H1 (cell line): Measurements from ENCODE around the gene ZNF555. TPM values are rescaled to one million over a fixed set of nuclear protein-coding genes. Genes with fewer than 3 reads are reported as not detected.

Experiments used
- BACH1 ChIP-seq: IDR thresholded peaks from 2 replicates; pipeline ENCODE4 v1.6.1; 2012; ENCODE audit warnings: low read length, improper control_type of control experiment
- FOSL1 ChIP-seq: IDR thresholded peaks from 2 replicates; pipeline ENCODE4 v1.6.1; 2011; ENCODE audit warnings: mild to moderate bottlenecking, low read depth, low read length, moderate library complexity; ENCODE audit not compliant: insufficient read depth
- KDM1A ChIP-seq: fragments of 200-600, 300-600 bp; sonication (generic); IDR thresholded peaks from 2 replicates; pipeline ENCODE4 v1.7.1; 2016; ENCODE audit warnings: mild to moderate bottlenecking, low read length, borderline replicate concordance
- SUZ12 ChIP-seq: fragments of 200-600 bp; sonication (generic); IDR thresholded peaks from 2 replicates; pipeline ENCODE4 v1.6.1; 2012; ENCODE audit warnings: mild to moderate bottlenecking, inconsistent platforms, low read length, moderate library complexity, mixed read lengths
- YY1 ChIP-seq: IDR thresholded peaks from 2 replicates; pipeline ENCODE4 v1.6.1; 2011; ENCODE audit warnings: low read depth, mild to moderate bottlenecking, low read length
- polyA plus RNA-seq, 7 experiments: library from polyadenylated mRNA; depleted of rRNA in 3 of 7; stranded (reverse) in 5 of 7; unstranded in 2 of 7; fragments of >200 nt in 5 of 7; fragments of 200-250 nt in 2 of 7; gene quantifications; 1 replicate in 5 of 7; 2 replicates in 1 of 7; 4 replicates in 1 of 7; pipeline versions ENCODE4 v1.2.1 to v1.2.3, GENCODE V29; 2011 to 2013; ENCODE audit warnings: missing spikeins in 2 of 7, mixed read lengths in 2 of 7
- total RNA-seq: library from RNA; stranded (reverse); fragmentation: NEBNext Ultra II Directional; extraction: Animal tissue kit (Norgen Biotek cat#: 25700); gene quantifications from 2 replicates; pipeline ENCODE4 v1.2.1, GENCODE V29; 2021

The ZNF555 gene
- total and polyA plus RNA-seq, 2 of the 8 experiments (the other 6 are each of a cell fraction or from before 2014, with no cell fraction given): 1.6 to 5.7 TPM

DNA sequence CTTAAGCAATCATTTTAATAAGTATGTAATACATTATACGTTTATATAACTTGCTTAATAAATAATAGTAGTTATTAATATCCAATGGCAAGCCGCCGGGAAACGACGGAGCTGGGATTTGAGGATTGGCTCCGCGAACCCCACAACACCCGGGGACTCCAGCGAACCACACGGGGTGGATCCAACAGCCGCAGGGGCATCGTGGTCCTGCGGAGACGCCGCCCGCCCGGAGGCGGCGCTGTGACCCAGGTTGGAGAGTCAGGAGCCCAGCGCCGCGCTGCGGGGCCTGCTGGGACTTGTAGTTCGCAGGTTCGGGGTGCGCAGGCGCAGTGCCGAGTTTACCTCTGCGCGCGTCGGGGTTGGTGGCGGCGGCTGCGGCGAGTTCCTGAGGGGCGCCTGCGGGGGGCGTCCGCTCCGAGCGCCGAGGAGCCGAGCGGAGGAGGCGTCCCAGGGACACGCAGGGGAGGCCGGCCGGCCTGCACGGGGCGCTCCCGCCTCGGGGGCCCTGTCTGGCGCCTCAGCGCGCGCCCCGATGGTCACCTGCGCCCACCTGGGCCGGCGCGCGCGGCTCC is 21.6 kb upstream of the ZNF555 start, which contains the start of gene ZNF554 (continued):
- TF ChIP-seq KDM1A (no peak), FOSL1 (no peak), SUZ12 (no peak), BACH1 (peak; percentile 80; the same call in 1 of the 2 replicates), YY1 (peak; percentile 70; the same call in 1 of the 2 replicates)
